Progenitor cell of endocrine pancreas (in vitro differentiated cells): ENCODE results near the gene SLC25A10. TPM values are rescaled to one million over a fixed set of nuclear protein-coding genes. Genes with fewer than 3 reads are reported as not detected.

Experiments
- DNase-seq: peaks from one replicate; pipeline ENCODE4 v3.0.0; 2021; ENCODE audit warnings: low spot score; ENCODE audit not compliant: unreplicated experiment
- H3K27ac Mint-ChIP-seq: 2 replicates; pipeline ENCODE4 v1.8.0; 2021; ENCODE audit warnings: mild to moderate bottlenecking, moderate library complexity, mixed read lengths
- H3K27me3 Mint-ChIP-seq: 2 replicates; pipeline ENCODE4 v1.8.0; 2021; ENCODE audit warnings: mixed read lengths
- H3K36me3 Mint-ChIP-seq: 2 replicates; pipeline ENCODE4 v1.8.0; 2022; ENCODE audit warnings: mixed read lengths; ENCODE audit not compliant: insufficient read depth
- H3K4me1 Mint-ChIP-seq: 2 replicates; pipeline ENCODE4 v1.8.0; 2021; ENCODE audit warnings: low read depth, mixed read lengths
- H3K4me3 Mint-ChIP-seq: 2 replicates; pipeline ENCODE4 v1.8.0; 2021; ENCODE audit warnings: low read depth, mild to moderate bottlenecking, moderate library complexity, mixed read lengths
- H3K9me3 Mint-ChIP-seq: 2 replicates; pipeline ENCODE4 v1.8.0; 2021; ENCODE audit warnings: low read depth, mixed read lengths
- total RNA-seq: library from RNA; stranded (reverse); gene quantifications from 2 replicates; pipeline ENCODE4 v1.2.1, GENCODE V29; 2021
- TF ChIP-seq, protein P1 (sequence below): fragments of 200-600 bp; sonication (generic); IDR thresholded peaks from one replicate; pipeline ENCODE4 v1.5.0; 2021; ENCODE audit warnings: antibody characterized with exemption, mild to moderate bottlenecking; ENCODE audit not compliant: unreplicated experiment

SLC25A10 gene
- total RNA-seq, 1 donor from 2014 or later: 36.9 TPM

DNA sequence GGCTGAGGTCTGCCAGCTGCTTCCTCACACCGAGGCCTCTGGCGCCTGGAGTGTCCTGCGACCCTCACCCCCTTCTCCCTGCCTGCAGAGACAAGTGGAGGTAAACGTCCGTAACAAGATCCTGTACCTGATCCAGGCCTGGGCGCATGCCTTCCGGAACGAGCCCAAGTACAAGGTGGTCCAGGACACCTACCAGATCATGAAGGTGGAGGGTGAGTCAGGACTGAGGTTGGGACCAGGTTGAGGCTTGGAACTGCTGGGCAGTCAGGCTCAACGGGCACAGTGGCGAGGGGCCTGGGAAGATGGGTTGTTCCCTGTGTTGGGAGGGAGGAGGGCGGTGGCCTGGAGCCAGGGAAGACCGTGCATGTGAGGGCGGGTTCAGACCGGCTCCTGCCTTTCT lies 23.5 kb upstream of the SLC25A10 start:
- TF ChIP-seq, protein P1, sequence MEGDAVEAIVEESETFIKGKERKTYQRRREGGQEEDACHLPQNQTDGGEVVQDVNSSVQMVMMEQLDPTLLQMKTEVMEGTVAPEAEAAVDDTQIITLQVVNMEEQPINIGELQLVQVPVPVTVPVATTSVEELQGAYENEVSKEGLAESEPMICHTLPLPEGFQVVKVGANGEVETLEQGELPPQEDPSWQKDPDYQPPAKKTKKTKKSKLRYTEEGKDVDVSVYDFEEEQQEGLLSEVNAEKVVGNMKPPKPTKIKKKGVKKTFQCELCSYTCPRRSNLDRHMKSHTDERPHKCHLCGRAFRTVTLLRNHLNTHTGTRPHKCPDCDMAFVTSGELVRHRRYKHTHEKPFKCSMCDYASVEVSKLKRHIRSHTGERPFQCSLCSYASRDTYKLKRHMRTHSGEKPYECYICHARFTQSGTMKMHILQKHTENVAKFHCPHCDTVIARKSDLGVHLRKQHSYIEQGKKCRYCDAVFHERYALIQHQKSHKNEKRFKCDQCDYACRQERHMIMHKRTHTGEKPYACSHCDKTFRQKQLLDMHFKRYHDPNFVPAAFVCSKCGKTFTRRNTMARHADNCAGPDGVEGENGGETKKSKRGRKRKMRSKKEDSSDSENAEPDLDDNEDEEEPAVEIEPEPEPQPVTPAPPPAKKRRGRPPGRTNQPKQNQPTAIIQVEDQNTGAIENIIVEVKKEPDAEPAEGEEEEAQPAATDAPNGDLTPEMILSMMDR: no peak
- no peaks in the 10 kb centered on the region for H3K27me3 Mint-ChIP-seq
- H3K36me3 Mint-ChIP-seq: peaks cover 16% of the 10 kb centered on the region
- no peak overlapping the region for H3K4me3 Mint-ChIP-seq
- peaks cover 9% of the 10 kb centered on the region for H3K4me1 Mint-ChIP-seq
- H3K9me3 Mint-ChIP-seq: no peaks in the 10 kb centered on the region
- no peak overlapping the region for H3K27ac Mint-ChIP-seq
- DNase-seq: no peak

DNA sequence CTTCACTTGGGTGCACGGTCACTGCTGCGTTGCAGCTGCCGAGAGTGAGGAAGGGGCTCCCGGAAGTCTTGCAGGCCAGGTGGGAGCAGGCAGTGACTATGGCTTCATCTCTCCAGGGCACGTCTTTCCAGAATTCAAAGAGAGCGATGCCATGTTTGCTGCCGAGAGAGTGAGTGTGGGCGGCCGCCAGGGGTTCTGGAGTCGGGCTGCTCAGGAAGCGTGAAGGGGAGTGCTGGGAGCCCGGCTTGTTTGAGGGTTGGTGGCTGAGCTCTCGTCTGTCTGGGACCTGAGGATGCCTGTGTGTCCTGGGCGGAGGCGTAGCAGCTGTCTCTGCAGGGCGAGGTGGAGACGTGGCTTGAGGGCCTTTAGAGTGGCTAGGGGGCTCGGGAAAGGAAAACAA lies 22.0 kb upstream of the SLC25A10 start:
- Mint-ChIP-seq H3K36me3 (peaks cover 16% of the 10 kb centered on the region), H3K9me3 (no peaks in the 10 kb centered on the region), H3K27me3 (no peaks in the 10 kb centered on the region), H3K4me1 (no peaks in the 10 kb centered on the region), H3K27ac (no peak overlapping the region), H3K4me3 (no peak overlapping the region)
- TF ChIP-seq, protein P1: no peak
- DNase-seq: no peak

DNA sequence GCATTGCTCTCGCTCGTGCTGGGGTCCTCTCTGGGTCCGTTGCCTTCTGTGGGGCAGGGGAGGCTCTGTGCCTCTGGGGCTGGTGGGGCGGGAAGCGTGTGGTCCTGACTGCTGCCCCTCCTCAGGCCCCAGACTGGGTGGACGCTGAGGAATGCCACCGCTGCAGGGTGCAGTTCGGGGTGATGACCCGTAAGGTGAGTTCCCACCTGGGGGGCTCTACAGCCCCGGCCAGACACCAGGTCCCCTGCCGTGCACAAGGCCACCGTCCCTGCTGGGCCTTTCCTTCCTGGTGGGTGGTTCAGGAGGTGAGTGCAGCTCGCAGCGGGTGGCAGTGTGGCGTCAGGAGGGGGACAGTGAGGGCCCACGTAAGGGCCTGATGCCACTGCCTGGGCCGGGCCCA lies 21.5 kb upstream of the SLC25A10 start:
- no peak overlapping the region for H3K4me3 Mint-ChIP-seq
- no peaks in the 10 kb centered on the region for H3K9me3 Mint-ChIP-seq
- no peak for DNase-seq
- no peak overlapping the region for H3K27ac Mint-ChIP-seq
- H3K27me3 Mint-ChIP-seq: no peaks in the 10 kb centered on the region
- H3K36me3 Mint-ChIP-seq: peaks cover 16% of the 10 kb centered on the region
- TF ChIP-seq, protein P1: no peak
- H3K4me1 Mint-ChIP-seq: no peaks in the 10 kb centered on the region

DNA sequence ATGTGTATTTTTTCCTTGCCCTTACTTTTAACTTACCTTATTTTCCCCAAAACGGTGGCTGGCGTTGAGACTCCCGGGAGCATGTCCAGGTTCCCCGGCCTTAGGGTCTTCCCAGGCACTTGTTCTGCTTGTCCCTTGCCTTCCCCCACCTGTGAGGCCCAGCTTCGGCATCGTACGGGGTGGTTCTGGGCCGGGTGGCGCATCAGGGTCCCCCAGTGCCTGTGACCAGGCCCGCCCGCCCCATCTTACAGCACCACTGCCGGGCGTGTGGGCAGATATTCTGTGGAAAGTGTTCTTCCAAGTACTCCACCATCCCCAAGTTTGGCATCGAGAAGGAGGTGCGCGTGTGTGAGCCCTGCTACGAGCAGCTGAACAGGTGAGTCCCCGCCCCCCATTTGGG lies 20.9 kb upstream of the SLC25A10 start:
- H3K27me3 Mint-ChIP-seq: no peaks in the 10 kb centered on the region

DNA sequence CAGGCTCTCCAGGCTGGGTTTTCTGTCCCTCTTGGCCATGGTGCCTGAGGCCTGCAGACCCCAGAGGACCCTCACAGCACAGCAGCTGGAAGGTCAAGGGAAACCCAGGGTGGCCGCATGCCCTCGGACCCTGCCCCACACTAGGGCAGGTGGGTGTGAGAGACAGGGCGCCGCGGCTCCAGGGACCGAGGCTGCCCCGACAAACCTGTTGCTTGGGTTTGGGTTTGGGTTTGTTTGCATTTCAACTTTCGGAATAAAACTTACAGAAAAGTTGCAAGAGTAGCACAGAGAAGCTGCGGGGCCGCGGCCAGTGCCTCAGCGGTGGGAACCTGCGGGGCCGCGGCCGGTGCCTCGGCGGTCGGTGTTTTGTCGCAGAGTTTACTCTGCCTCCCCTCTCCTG lies 20.5 kb upstream of the SLC25A10 start:
- H3K4me1 Mint-ChIP-seq: no peaks in the 10 kb centered on the region
- H3K27me3 Mint-ChIP-seq: no peaks in the 10 kb centered on the region
- H3K27ac Mint-ChIP-seq: no peak overlapping the region
- TF ChIP-seq, protein P1: no peak
- H3K36me3 Mint-ChIP-seq: peaks cover 13% of the 10 kb centered on the region
- no peak overlapping the region for H3K4me3 Mint-ChIP-seq
- no peaks in the 10 kb centered on the region for H3K9me3 Mint-ChIP-seq
- no peak for DNase-seq

More for the DNA sequence above, 20.9 kb upstream of the SLC25A10 start:
- TF ChIP-seq, protein P1: no peak
- H3K4me3 Mint-ChIP-seq: no peak overlapping the region
- H3K27ac Mint-ChIP-seq: no peak overlapping the region
- H3K4me1 Mint-ChIP-seq: no peaks in the 10 kb centered on the region
- H3K9me3 Mint-ChIP-seq: no peaks in the 10 kb centered on the region
- no peak for DNase-seq
- H3K36me3 Mint-ChIP-seq: peaks cover 15% of the 10 kb centered on the region
